Uterus (tissue), 2 donors: ENCODE data around the gene ATP13A2.

Experiments
- POLR2A ChIP-seq, 2 donors: fragments of 450-650 bp; IDR thresholded peaks; one replicate each; pipeline ENCODE4 v1.6.1; 2016; ENCODE audit warnings: antibody characterized with exemption in 2 of 2, mild to moderate bottlenecking in 1 of 2, moderate library complexity in 1 of 2
- TF ChIP-seq, protein P1 (sequence below), 4 experiments: fragments of 200-600 bp in 2 of 4; fragments of 450-650 bp in 2 of 4; sonication (generic) in 2 of 4; IDR thresholded peaks; one replicate each; pipeline ENCODE4 v1.5.1; 2016 to 2019; ENCODE audit warnings: antibody characterized with exemption in 4 of 4, mild to moderate bottlenecking in 2 of 4, moderate library complexity in 1 of 4

DNA sequence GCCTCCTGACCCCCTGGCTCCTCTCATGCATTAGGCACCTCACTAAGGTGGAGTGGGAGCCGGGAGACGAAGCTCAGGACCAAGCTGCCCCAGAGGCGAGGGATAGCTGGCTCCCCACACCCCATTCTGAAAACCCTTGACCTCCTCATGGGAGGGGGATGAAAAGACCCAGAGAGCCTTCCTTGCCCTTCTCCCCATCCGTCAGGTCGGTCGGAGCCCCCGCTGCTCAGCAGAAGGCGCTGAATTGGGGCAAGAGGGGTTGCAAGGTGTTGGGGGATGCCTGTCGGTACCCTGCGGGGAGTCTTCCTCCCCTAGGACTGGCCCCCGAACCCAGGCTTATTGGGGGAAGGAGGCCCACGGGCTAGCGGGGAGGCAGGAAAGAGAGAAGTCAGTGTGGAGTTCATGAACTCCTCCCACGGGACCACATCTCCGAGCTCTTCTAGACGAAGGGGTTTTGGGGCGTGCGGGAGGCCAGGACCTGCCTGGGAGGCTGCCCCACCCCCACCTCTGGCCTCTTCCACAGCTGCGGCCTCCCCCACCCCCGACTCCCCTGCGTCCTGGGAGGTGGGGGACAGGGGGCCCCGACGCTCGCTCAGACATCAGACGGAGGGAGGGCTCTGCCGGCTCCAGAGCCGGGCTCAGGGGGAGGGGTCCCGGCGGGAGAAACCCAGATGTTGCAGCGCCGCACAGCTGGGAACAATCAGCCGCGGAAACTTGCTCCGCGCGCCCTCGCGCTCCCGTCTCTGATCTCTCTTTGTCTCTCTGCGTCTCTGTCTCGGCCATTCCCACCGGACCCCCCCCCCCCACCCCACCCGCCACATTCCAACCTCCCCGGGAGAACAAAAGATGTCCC is 32.0 kb downstream of the ATP13A2 start:
- TF ChIP-seq, protein P1, sequence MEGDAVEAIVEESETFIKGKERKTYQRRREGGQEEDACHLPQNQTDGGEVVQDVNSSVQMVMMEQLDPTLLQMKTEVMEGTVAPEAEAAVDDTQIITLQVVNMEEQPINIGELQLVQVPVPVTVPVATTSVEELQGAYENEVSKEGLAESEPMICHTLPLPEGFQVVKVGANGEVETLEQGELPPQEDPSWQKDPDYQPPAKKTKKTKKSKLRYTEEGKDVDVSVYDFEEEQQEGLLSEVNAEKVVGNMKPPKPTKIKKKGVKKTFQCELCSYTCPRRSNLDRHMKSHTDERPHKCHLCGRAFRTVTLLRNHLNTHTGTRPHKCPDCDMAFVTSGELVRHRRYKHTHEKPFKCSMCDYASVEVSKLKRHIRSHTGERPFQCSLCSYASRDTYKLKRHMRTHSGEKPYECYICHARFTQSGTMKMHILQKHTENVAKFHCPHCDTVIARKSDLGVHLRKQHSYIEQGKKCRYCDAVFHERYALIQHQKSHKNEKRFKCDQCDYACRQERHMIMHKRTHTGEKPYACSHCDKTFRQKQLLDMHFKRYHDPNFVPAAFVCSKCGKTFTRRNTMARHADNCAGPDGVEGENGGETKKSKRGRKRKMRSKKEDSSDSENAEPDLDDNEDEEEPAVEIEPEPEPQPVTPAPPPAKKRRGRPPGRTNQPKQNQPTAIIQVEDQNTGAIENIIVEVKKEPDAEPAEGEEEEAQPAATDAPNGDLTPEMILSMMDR (IDR thresholded peaks at IDR 0.05), result no peak
- TF ChIP-seq POLR2A (IDR thresholded peaks at IDR 0.05), result no peak
